ENCODE results near the gene OR2A14. TPM values are rescaled to one million over a fixed set of nuclear protein-coding genes. Genes with fewer than 3 reads are reported as not detected.
"Not testable (repeated sequence)": the region's sequence is repeated elsewhere in the genome, so short reads cannot be mapped to it uniquely, and the experiment has no call there.

Gene OR2A14
- total RNA-seq, 1 donor = not detected

DNA sequence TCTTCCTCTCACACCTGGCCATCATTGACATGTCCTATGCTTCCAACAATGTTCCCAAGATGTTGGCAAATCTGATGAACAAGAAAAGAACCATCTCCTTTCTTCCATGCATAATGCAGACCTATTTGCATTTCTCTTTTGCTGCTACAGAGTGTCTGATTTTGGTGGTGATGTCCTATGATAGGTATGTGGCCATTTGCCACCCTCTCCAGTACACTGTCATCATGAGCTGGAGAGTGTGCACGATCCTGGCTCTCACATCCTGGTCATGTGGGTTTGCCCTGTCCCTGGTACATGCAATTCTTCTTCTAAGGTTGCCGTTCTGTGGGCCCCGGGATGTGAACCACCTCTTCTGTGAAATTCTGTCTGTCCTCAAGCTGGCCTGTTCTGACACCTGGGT, 19.2 kb downstream of the OR2A14 start:
- TF ChIP-seq, protein P1, sequence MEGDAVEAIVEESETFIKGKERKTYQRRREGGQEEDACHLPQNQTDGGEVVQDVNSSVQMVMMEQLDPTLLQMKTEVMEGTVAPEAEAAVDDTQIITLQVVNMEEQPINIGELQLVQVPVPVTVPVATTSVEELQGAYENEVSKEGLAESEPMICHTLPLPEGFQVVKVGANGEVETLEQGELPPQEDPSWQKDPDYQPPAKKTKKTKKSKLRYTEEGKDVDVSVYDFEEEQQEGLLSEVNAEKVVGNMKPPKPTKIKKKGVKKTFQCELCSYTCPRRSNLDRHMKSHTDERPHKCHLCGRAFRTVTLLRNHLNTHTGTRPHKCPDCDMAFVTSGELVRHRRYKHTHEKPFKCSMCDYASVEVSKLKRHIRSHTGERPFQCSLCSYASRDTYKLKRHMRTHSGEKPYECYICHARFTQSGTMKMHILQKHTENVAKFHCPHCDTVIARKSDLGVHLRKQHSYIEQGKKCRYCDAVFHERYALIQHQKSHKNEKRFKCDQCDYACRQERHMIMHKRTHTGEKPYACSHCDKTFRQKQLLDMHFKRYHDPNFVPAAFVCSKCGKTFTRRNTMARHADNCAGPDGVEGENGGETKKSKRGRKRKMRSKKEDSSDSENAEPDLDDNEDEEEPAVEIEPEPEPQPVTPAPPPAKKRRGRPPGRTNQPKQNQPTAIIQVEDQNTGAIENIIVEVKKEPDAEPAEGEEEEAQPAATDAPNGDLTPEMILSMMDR (IDR thresholded peaks at IDR 0.05; ENCODE audit: insufficient read depth, low read depth, low read length) = no peak
- DNase-seq (ENCODE audit: low read depth) = no peak

DNA sequence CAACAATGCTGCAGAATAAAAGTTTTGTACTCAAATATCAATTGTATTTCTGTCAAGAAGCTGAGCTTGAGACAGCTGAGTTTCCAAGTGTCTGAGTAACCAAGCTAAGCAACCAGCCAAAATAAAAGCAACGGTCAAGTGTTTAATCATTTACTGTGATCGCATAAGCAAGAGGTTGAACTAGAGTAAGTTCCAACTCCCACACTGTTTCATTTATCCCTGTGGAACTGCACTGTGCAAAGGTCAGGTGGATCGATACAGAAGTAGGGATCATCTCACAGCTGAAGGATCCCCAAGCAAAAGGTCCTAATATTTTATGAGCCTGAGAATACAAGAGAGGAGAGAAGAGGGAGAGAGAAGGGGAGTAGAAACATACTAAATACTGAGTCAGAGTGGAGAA, 21.4 kb downstream of the OR2A14 start:
- no peak for DNase-seq (ENCODE audit: low read depth)
- no peak overlapping the region for H3K4me3 ChIP-seq (ENCODE audit: low read depth, low read length)
- TF ChIP-seq, protein P1 (IDR thresholded peaks at IDR 0.05; ENCODE audit: insufficient read depth, low read depth, low read length) = no peak

More for the DNA sequence above, 19.2 kb downstream of the OR2A14 start:
- no peak overlapping the region for H3K4me3 ChIP-seq (ENCODE audit: low read depth, low read length)

GRCh38 chr7:144148224-144148827, 25.4 kb downstream of the OR2A14 start:
- DNase-seq (ENCODE audit: low read depth) = no peak
- no peak overlapping the region for H3K4me3 ChIP-seq (ENCODE audit: low read depth, low read length)
- TF ChIP-seq, protein P1 (IDR thresholded peaks at IDR 0.05; ENCODE audit: insufficient read depth, low read depth, low read length) = no peak

- TF ChIP-seq, protein P1 (IDR thresholded peaks at IDR 0.05; ENCODE audit: insufficient read depth, low read depth, low read length) = no peak
- no peak overlapping the region for H3K4me3 ChIP-seq (ENCODE audit: low read depth, low read length)
- DNase-seq (ENCODE audit: low read depth) = no peak
These were observed 35.9 kb downstream of the OR2A14 start for GRCh38 chr7:144158861-144159260.

- no peak overlapping the region for H3K4me3 ChIP-seq (ENCODE audit: low read depth, low read length)
- DNase-seq (ENCODE audit: low read depth) = no peak
- TF ChIP-seq, protein P1 (IDR thresholded peaks at IDR 0.05; ENCODE audit: insufficient read depth, low read depth, low read length) = no peak
These were observed 41.8 kb downstream of the OR2A14 start for GRCh38 chr7:144164784-144165183.

DNA sequence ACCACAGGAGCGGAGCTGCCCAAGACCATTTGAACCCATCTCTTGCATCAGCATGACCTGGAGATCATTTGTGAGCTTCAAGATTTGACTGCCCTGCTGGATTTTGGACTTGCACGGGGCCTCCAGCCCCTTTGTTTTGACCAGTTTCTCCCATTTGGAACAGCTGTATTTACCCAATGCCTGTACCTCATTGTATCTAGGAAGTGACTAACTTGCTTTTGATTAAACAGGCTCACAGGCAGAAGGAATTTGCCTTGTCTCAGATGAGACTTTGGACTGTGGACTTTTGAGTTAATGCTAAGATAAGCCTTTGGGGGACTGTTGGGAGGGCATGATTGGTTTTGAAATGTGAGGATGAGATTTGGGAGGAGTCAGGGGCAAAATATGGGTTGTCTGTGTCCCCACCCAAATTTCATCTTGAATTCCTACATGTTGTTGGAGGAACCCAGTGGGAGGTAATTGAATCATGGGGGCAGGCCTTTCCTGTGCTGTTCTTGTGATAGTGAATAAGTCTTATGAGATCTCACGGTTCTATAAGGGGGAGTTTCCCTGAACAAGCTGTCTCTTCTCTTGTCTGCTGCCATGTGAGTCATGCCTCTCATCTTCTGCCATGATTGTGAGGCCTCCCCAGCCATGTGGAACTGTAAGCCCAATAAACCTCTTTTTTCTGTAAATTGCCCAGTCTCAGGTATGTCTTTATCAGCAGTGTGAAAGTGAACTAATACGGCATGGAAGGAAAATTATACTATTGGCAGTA, 48.8 kb downstream of the OR2A14 start:
- not testable (repeated sequence) for H3K4me3 ChIP-seq (ENCODE audit: low read depth, low read length); DNase-seq (ENCODE audit: low read depth)

DNA sequence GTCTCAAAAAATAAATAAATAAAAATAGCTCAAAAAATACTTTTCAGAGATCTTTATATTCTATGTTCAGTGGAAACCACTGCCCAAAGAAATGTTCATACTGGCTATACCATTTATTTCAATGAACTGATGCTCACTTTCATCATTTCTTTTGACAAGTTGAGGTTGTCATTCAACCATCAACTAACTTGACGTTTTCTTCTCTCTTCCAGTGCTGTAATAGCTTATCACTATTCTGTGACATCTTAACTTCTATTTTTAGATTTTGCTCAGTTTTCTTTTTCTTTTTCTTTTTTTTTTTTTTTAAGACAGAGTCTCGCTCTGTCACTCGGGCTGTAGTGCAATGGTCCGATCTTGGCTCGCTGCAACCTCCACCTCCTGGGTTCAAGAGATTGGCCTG, 51.6 kb downstream of the OR2A14 start:
- no peak overlapping the region for H3K4me3 ChIP-seq (ENCODE audit: low read depth, low read length)
- no peak for DNase-seq (ENCODE audit: low read depth)

More for the DNA sequence above, 51.6 kb downstream of the OR2A14 start:
- TF ChIP-seq, protein P1 (IDR thresholded peaks at IDR 0.05; ENCODE audit: insufficient read depth, low read depth, low read length) = no peak

Measured in fibroblast of villous mesenchyme (primary cell).